Right atrium auricular region (tissue), 2 donors: ENCODE results near the gene FCN3. TPM values are rescaled to one million over a fixed set of nuclear protein-coding genes. Genes with fewer than 3 reads are reported as not detected.

Experiments
- DNase-seq: peaks from one replicate; pipeline ENCODE4 v3.0.0-alpha.2; 2019; ENCODE audit warnings: low spot score
- H3K27ac ChIP-seq, 2 donors: fragments of 200-600 bp; sonication (generic); 1 replicate in 1 of 2; 2 replicates in 1 of 2; pipeline ENCODE4 v1.5.1; 2016 to 2019
- H3K27me3 ChIP-seq, 2 donors: fragments of 200-600 bp; sonication (generic); one replicate each; pipeline versions ENCODE4 v1.5.1 to v1.6.0; 2017 to 2019
- H3K36me3 ChIP-seq: fragments of 200-600 bp; sonication (generic); one replicate; pipeline ENCODE4 v1.5.1; 2016
- H3K4me1 ChIP-seq, 2 donors: fragments of 200-600 bp; sonication (generic); one replicate each; pipeline versions ENCODE4 v1.5.1 to v1.6.0; 2017 to 2019
- H3K4me3 ChIP-seq, 2 donors: fragments of 200-600 bp; sonication (generic); 1 replicate in 1 of 2; 2 replicates in 1 of 2; pipeline ENCODE4 v1.5.1; 2017 to 2019; ENCODE audit warnings: mild to moderate bottlenecking in 1 of 2, moderate library complexity in 1 of 2
- H3K9me3 ChIP-seq, 2 donors: fragments of 200-600 bp; sonication (generic); one replicate each; pipeline ENCODE4 v1.5.1; 2019
- total RNA-seq, 2 donors: library from RNA; depleted of rRNA; stranded (reverse); fragments of >200 nt; gene quantifications; one replicate each; pipeline ENCODE4 v1.1.0, GENCODE V29; 2016
- TF ChIP-seq, protein P1 (sequence below), 2 donors: fragments of 200-600 bp; sonication (generic); IDR thresholded peaks; one replicate each; pipeline ENCODE4 v1.5.1; 2019; ENCODE audit warnings: antibody characterized with exemption in 2 of 2

FCN3 gene
- total RNA-seq, 2 donors from 2014 or later, result 21.1 to 36.6 TPM

DNA sequence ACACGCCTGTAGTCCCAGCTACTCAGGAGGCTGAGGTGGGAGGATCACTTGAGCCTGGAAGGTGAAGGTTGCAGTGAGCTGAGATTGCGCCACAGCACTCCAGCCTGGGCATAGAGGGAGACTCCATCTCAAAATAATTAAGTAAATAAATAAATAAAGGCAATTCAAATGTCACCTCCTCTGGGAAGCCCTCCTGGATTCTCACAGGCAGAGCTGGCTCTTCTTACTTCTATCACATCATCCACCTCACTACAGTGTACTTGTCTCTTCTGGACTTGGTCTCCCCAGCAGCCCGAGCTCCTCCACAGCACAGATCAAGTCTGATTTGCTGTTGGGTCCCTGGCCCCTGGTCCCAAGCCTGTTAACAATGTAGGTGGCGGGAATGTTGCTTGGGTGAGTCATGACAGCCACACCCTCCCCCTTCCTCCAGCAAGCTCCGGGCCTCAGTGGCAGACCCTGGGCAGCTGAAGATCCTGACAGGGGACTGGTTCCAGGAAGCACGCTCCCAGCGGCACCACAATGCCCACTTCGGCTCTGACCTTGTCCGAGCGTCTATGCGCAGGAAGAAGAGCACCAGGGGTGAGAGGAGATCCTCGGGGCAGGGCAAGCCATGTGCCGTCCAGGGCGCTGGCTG lies 27.5 kb downstream of the FCN3 start:
- Histone ChIP-seq H3K9me3 (no peaks in the 10 kb centered on the region), H3K27me3 (no peaks in the 10 kb centered on the region), H3K36me3 (no peaks in the 10 kb centered on the region), H3K4me3 (no peak overlapping the region), H3K27ac (no peak overlapping the region), H3K4me1 (peaks cover 0 to 31% of the 10 kb centered on the region in 2 donors)
- DNase-seq, result no peak
- TF ChIP-seq, protein P1, sequence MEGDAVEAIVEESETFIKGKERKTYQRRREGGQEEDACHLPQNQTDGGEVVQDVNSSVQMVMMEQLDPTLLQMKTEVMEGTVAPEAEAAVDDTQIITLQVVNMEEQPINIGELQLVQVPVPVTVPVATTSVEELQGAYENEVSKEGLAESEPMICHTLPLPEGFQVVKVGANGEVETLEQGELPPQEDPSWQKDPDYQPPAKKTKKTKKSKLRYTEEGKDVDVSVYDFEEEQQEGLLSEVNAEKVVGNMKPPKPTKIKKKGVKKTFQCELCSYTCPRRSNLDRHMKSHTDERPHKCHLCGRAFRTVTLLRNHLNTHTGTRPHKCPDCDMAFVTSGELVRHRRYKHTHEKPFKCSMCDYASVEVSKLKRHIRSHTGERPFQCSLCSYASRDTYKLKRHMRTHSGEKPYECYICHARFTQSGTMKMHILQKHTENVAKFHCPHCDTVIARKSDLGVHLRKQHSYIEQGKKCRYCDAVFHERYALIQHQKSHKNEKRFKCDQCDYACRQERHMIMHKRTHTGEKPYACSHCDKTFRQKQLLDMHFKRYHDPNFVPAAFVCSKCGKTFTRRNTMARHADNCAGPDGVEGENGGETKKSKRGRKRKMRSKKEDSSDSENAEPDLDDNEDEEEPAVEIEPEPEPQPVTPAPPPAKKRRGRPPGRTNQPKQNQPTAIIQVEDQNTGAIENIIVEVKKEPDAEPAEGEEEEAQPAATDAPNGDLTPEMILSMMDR (IDR thresholded peaks at IDR 0.05), result no peak

DNA sequence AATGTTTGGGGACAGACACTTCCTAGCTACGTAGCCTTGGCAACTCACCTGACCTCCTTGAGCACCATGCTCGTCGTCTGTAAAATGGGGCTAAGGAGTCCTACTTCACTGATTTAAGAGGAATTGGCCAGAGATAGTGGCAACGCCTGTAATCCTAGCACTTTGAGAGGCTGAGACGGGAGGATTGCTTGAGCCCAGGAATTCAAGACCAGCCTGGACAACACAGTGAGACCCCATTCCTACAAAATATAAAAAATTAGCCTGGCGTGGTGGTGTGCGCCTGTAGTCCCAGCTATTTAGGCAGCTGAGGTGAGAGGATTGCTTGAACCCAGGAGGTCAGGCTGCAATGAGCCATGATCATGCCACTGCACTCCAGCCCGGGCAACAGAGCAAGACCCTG lies 28.3 kb downstream of the FCN3 start:
- TF ChIP-seq, protein P1 (IDR thresholded peaks at IDR 0.05), result no peak
- H3K27ac ChIP-seq, result no peak overlapping the region
- no peaks in the 10 kb centered on the region for H3K36me3 ChIP-seq
- H3K27me3 ChIP-seq, result no peaks in the 10 kb centered on the region
- H3K4me3 ChIP-seq, result no peak overlapping the region
- DNase-seq, result no peak
- H3K9me3 ChIP-seq, result no peaks in the 10 kb centered on the region
- H3K4me1 ChIP-seq, result peaks cover 0 to 36% of the 10 kb centered on the region in 2 donors

DNA sequence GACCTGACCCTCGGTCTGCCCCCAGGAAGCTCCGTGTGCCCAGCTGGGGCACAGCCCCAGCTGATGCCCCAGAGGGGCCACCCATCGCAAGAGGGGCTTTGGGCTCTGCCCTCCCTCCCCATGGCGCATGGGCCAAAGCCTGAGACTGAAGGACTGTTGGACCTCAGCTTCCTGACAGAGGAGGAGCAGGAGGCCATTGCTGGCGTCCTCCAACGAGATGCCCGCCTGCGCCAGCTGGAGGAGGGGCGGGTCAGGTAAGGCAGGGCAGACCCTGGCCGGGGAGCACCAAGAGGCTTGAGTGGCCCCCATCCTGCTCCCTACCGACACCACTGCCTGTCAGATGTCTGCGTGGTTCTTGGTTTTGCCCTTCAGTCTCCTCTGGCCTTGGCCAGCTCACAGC lies 29.4 kb downstream of the FCN3 start:
- no peaks in the 10 kb centered on the region for H3K36me3 ChIP-seq
- no peak overlapping the region for H3K4me3 ChIP-seq
- peaks cover 0 to 25% of the 10 kb centered on the region in 2 donors for H3K4me1 ChIP-seq
- H3K9me3 ChIP-seq, result no peaks in the 10 kb centered on the region
- TF ChIP-seq, protein P1 (IDR thresholded peaks at IDR 0.05), result no peak
- no peaks in the 10 kb centered on the region for H3K27me3 ChIP-seq
- no peak overlapping the region for H3K27ac ChIP-seq
- no peak for DNase-seq

DNA sequence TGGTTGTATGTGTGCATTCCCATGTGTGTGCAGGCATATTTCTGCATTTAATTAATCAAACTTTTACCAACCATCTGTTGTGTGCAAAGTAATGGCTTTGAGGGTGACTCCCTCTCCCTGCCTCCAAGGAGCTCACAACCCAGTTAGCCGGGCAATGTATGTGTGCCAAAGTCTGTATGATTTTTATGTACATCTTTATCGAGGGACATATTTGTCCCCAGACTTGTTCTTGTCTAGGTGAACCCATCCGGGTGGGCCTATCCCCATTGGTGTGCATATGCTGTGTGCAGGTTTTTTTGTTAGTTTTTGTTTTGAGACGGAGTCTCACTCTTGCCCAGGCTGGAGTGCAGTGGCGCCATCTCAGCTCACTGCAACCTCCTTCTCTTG lies 31.0 kb downstream of the FCN3 start:
- Histone ChIP-seq H3K4me1 (peaks cover 0 to 9% of the 10 kb centered on the region in 2 donors), H3K9me3 (no peaks in the 10 kb centered on the region), H3K36me3 (no peaks in the 10 kb centered on the region), H3K4me3 (no peak overlapping the region), H3K27me3 (no peaks in the 10 kb centered on the region), H3K27ac (no peak overlapping the region)
- TF ChIP-seq, protein P1 (IDR thresholded peaks at IDR 0.05), result no peak
- DNase-seq, result no peak

DNA sequence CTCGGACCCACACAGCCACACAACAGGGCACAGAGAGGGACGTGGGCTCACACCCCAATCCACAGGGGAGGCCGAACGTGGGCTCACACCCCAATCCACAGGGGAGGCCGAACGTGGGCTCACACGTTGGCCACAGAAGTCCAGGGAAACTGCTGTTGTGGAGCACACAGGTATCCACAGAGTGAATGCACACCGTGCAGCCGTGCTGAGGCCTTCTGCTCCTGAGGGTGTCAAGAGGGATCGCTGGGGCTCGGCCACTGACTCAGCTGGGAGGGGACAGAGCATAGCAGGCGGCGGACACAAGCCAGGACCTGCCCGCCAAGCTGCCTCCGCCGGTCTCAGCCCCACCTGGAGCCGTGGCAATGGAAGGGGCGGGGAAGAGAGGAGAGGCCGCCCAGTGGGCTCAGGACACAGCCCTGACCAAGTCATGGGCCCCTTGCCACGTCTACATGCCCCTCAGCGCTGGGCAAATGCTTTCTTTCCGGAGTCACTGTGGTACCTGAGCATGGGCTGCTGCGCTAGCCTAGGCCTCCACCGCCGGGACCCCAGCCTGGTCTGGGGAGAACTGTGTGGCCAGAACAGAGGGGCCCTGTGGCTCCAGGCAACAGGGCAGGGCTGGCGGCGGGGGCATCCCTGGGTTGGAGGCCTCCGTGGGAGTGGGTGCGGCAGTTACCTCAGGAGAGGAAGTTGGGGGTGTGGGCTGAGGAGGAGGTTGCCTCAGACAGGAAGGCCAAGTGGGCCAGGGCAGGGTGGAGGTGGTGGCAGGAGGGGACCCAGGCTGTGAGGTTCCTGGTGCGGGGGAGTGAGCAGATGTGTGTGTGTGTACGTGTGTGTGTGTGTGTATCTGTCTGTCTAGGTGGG lies 31.6 kb downstream of the FCN3 start:
- peaks cover 0 to 9% of the 10 kb centered on the region in 2 donors for H3K4me1 ChIP-seq
- no peak overlapping the region for H3K27ac ChIP-seq
- TF ChIP-seq, protein P1 (IDR thresholded peaks at IDR 0.05), result no peak
- no peaks in the 10 kb centered on the region for H3K9me3 ChIP-seq
- no peaks in the 10 kb centered on the region for H3K27me3 ChIP-seq
- H3K4me3 ChIP-seq, result no peak overlapping the region
- no peaks in the 10 kb centered on the region for H3K36me3 ChIP-seq
- no peak for DNase-seq
